Measurements from ENCODE around the gene USP8. TPM values are rescaled to one million over a fixed set of nuclear protein-coding genes. Genes with fewer than 3 reads are reported as not detected.
"Not testable (repeated sequence)": the region's sequence is repeated elsewhere in the genome, so short reads cannot be mapped to it uniquely, and the experiment has no call there.

Gene USP8
- polyA plus RNA-seq, 1 donor from 2014 or later: 31.8 TPM

GRCh38 chr15:50503144-50503543 lies 78.9 kb downstream of the USP8 start:
- no peak overlapping the region for H3K4me3 ChIP-seq (ENCODE audit: low read length)
- TF ChIP-seq MXI1 (conservative IDR thresholded peaks at IDR 0.05; ENCODE audit: poor library complexity, severe bottlenecking) (no peak), CTCF (IDR thresholded peaks at IDR 0.05; ENCODE audit: poor library complexity, severe bottlenecking) (no peak), SMC3 (conservative IDR thresholded peaks at IDR 0.05; ENCODE audit: poor library complexity) (no peak), EZH2 (IDR thresholded peaks at IDR 0.05; ENCODE audit: borderline replicate concordance, insufficient read depth, low read length, poor library complexity, severe bottlenecking) (no peak), EP300 (conservative IDR thresholded peaks at IDR 0.05; ENCODE audit: poor library complexity, severe bottlenecking) (no peak), POLR2AphosphoS5 (IDR thresholded peaks at IDR 0.05) (no peak), TAF1 (IDR thresholded peaks at IDR 0.05; ENCODE audit: low read depth) (no peak), RAD21 (conservative IDR thresholded peaks at IDR 0.05) (no peak)
- TF ChIP-seq, protein P1, sequence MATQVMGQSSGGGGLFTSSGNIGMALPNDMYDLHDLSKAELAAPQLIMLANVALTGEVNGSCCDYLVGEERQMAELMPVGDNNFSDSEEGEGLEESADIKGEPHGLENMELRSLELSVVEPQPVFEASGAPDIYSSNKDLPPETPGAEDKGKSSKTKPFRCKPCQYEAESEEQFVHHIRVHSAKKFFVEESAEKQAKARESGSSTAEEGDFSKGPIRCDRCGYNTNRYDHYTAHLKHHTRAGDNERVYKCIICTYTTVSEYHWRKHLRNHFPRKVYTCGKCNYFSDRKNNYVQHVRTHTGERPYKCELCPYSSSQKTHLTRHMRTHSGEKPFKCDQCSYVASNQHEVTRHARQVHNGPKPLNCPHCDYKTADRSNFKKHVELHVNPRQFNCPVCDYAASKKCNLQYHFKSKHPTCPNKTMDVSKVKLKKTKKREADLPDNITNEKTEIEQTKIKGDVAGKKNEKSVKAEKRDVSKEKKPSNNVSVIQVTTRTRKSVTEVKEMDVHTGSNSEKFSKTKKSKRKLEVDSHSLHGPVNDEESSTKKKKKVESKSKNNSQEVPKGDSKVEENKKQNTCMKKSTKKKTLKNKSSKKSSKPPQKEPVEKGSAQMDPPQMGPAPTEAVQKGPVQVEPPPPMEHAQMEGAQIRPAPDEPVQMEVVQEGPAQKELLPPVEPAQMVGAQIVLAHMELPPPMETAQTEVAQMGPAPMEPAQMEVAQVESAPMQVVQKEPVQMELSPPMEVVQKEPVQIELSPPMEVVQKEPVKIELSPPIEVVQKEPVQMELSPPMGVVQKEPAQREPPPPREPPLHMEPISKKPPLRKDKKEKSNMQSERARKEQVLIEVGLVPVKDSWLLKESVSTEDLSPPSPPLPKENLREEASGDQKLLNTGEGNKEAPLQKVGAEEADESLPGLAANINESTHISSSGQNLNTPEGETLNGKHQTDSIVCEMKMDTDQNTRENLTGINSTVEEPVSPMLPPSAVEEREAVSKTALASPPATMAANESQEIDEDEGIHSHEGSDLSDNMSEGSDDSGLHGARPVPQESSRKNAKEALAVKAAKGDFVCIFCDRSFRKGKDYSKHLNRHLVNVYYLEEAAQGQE (IDR thresholded peaks at IDR 0.05; ENCODE audit: borderline replicate concordance): no peak

DNA sequence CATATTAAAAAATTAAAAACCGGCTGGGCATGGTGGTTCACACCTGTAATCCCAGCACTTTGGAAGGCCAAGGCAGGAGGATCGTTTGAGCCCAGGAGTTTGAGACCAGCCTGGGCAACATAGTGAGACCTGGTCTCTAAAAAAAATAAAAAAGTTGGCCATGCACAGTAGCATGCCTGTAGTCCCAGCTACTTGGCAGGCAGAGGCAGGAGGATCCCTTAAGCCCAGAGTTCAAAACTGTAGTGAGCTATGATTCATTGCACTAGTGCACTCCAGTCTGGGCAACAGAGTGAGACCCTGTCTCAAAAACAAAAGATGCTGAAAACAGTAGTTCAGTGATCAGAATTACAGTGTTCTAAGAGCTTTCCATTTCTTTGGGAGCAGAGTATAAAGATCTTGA lies 81.5 kb downstream of the USP8 start:
- H3K4me3 ChIP-seq (ENCODE audit: low read length); H2AFZ ChIP-seq (ENCODE audit: low read depth, low read length); H3K9me3 ChIP-seq (ENCODE audit: low read length); H3K27ac ChIP-seq (ENCODE audit: low read length); H3F3A ChIP-seq (ENCODE audit: insufficient read depth, low read length, poor library complexity, severe bottlenecking); H3K9me2 ChIP-seq (ENCODE audit: insufficient read depth, low read length); H4K20me1 ChIP-seq (ENCODE audit: insufficient read depth); H3K36me3 ChIP-seq (ENCODE audit: insufficient read depth, low read length); H3K9ac ChIP-seq (ENCODE audit: low read length); H3K4me2 ChIP-seq (ENCODE audit: low read length); H3K27me3 ChIP-seq (ENCODE audit: insufficient read depth, low read depth, low read length); H3K79me2 ChIP-seq (replicated peaks; ENCODE audit: insufficient read depth, low read length): not testable (repeated sequence)

More at GRCh38 chr15:50503144-50503543, 78.9 kb downstream of the USP8 start:
- Histone ChIP-seq H4K20me1 (ENCODE audit: insufficient read depth) (no peaks in the 10 kb centered on the region), H3K79me2 (replicated peaks; ENCODE audit: insufficient read depth, low read length) (no peaks in the 10 kb centered on the region), H3K27ac (ENCODE audit: low read length) (no peak overlapping the region), H3K36me3 (ENCODE audit: insufficient read depth, low read length) (peaks cover 5% of the 10 kb centered on the region), H3K27me3 (ENCODE audit: insufficient read depth, low read depth, low read length) (no peaks in the 10 kb centered on the region), H3K9me2 (ENCODE audit: insufficient read depth, low read length) (no peaks in the 10 kb centered on the region), H3K4me2 (ENCODE audit: low read length) (no peak overlapping the region), H3F3A (ENCODE audit: insufficient read depth, low read length, poor library complexity, severe bottlenecking) (no peaks in the 10 kb centered on the region), H2AFZ (ENCODE audit: low read depth, low read length) (no peak overlapping the region), H3K9ac (ENCODE audit: low read length) (no peak overlapping the region), H3K9me3 (ENCODE audit: low read length) (no peaks in the 10 kb centered on the region)

- H3K4me3 ChIP-seq (ENCODE audit: low read length): no peak overlapping the region
- no peak overlapping the region for H3K4me2 ChIP-seq (ENCODE audit: low read length)
- no peak overlapping the region for H2AFZ ChIP-seq (ENCODE audit: low read depth, low read length)
- no peaks in the 10 kb centered on the region for H3K9me3 ChIP-seq (ENCODE audit: low read length)
- no peaks in the 10 kb centered on the region for H3F3A ChIP-seq (ENCODE audit: insufficient read depth, low read length, poor library complexity, severe bottlenecking)
- no peaks in the 10 kb centered on the region for H3K9me2 ChIP-seq (ENCODE audit: insufficient read depth, low read length)
- no peaks in the 10 kb centered on the region for H3K27me3 ChIP-seq (ENCODE audit: insufficient read depth, low read depth, low read length)
- TF ChIP-seq POLR2AphosphoS5 (IDR thresholded peaks at IDR 0.05): no peak
- H3K79me2 ChIP-seq (replicated peaks; ENCODE audit: insufficient read depth, low read length): no peaks in the 10 kb centered on the region
- H3K9ac ChIP-seq (ENCODE audit: low read length): no peak overlapping the region
- no peaks in the 10 kb centered on the region for H3K36me3 ChIP-seq (ENCODE audit: insufficient read depth, low read length)
- no peak overlapping the region for H3K27ac ChIP-seq (ENCODE audit: low read length)
- no peaks in the 10 kb centered on the region for H4K20me1 ChIP-seq (ENCODE audit: insufficient read depth)
Measured at GRCh38 chr15:50506121-50506520, 81.9 kb downstream of the USP8 start.
